G401 (cell line): Measurements from ENCODE around the gene IL15. TPM values are rescaled to one million over a fixed set of nuclear protein-coding genes. Genes with fewer than 3 reads are reported as not detected.
"Not testable (repeated sequence)": the region's sequence is repeated elsewhere in the genome, so short reads cannot be mapped to it uniquely, and the experiment has no call there.

Experiments used
- DNase-seq: peaks from one replicate; pipeline ENCODE4 v3.0.0-alpha.2; 2015; ENCODE audit warnings: low spot score
- in situ Hi-C: cut with HindIII; loops from 2 replicates; pipeline ENCODE4 v1.10.0; 2016; ENCODE audit warnings: low sequenced_read_pairs, mixed read lengths
- total RNA-seq: library from RNA; depleted of rRNA; stranded (reverse); fragments of >200 nt; shearing (Covaris generic); gene quantifications from 2 replicates; pipeline ENCODE4 v1.2.3, GENCODE V29; 2014

IL15 gene
- total RNA-seq, 1 experiment from 2014 or later, result not detected

DNA sequence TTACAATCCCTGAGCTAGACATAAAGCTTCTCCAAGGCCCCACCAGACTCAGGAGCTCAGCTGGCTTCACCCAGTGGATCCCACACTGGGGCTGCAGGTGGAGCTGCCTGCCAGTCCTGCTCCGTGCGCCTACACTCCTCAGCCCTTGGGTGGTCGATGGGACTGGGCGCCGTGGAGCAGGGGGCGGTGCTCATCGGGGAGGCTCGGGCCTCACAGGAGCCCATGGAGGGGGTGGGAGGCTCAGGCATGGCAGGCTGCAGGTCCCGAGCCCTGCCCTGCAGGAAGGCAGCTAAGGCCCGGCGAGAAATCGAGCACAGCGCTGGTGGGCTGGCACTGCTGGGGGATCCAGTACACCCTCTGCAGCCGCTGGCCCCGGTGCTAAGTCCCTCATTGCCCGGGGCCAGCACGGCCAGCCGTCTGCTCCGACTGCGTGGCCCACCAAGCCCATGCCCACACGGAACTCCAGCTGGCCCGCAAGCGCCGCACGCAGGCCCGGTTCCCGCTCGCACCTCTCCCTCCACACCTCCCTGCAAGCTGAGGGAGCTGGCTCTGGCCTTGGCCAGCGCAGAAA, 53.4 kb downstream of the IL15 start:
- in situ Hi-C loops, DNase-seq: not testable (repeated sequence)

DNA sequence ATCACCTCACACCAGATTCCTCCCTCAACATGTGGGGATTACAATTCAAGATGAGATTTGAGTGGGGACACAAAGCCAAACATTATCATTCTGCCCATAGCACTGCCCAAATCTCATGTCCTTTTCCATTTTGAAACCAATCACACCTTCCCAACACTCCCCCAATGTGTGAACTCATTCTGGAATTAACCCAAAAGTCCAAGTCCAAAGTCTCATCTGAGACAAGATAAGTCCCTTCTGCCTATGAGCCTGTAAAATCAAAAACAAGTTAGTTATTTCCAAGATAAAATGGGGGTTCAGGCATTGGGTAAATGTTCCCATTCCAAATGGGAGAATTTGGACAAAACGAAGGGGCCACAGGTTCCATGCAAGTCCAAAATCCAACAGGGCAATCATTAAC, 54.9 kb downstream of the IL15 start:
- in situ Hi-C loops, DNase-seq: not testable (repeated sequence)

DNA sequence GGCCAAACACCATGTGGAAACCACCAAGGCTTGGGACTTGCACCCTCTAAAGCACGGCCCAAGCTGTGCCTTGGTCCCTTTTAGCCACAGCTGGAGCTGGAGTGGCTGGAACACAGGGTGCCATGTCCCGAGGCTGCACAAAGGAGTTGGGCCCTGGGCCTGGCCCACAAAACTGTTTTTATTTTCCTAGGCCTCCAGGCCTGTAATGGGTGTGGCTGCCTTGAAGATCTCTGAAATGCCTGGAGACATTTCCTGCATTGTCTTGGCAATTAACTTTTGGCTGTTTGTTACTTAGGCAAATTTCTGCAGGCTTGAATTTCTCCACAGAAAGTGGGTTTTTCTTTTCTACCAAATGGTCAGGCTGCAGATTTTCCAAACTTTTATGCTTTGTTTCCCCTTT, 55.7 kb downstream of the IL15 start:
- DNase-seq, result no peak
- in situ Hi-C loops, result no loop called here

DNA sequence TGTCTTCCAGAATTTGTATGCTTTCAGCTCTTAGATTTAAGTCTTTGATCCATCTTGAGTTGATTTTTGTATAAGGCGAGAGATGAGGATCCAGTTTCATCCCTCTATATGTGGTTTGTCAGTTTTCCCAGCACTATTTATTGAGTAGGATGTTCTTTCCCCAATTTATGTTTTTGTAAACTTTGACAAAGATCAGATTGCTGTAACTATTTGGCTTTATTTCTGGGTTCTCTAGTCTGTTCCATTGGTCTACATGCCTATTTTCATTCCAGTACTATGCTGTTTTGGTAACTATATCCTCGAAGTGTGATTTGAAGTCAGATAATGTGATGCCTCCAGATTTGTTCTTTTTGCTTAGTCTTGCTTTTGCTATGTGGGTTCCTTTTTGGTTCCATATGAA, 60.7 kb downstream of the IL15 start:
- in situ Hi-C loops, result no loop called here
- DNase-seq, result no peak

DNA sequence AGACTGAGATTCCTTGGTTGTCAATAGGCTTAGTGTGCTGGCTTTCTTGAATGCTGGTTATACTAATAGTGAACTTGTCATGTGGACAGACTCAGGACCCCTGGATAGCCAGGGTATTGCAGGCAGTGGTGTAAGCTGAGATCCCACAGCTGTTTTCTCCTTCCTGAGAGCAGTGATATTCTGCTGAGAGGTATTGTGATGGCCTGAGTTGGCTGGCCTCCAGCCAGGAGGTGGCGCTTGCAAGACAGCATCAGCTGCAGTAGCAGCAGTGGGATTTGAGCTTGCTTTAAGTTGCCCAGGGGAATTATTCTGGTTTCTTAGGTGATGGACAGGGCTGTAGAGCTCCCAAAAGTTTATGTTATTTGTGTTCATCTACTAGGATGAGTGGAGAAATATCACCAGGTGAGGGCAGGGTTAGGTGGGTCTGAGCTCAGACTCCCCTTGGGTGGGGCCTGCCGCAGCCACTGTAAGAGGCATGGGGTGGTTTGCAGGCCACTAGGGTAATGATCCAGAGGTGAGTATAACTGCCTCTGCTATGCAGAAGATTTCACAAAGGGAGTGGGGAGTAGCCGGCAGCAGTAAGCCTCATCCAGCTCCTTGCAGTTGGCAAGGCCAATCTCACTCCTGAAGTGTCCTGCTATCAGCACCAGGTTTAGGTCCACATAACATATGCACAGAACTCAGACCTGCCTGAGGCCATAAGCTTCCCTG, 66.2 kb downstream of the IL15 start:
- in situ Hi-C loops, result no loop called here
- DNase-seq, result no peak

DNA sequence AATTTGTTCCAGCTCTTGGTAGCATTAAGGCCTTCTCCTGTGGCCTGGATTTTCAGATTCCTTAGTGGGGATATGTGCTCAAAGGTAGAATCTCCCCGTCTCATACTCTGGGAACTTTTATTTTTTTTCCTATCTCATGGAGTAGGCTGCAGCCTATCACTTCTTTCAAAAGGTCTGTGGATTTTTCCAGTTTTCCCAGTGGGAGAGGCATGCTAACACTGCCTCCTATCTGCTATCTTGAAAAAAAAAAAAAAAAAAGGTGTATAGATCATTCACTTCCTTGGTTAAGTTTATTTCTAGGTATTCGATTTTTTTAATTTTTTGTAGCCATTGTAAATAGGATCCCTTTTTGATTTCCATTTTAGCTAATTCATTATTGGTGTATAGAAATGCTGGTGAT, 67.1 kb downstream of the IL15 start:
- in situ Hi-C loops, result no loop called here
- no peak for DNase-seq

DNA sequence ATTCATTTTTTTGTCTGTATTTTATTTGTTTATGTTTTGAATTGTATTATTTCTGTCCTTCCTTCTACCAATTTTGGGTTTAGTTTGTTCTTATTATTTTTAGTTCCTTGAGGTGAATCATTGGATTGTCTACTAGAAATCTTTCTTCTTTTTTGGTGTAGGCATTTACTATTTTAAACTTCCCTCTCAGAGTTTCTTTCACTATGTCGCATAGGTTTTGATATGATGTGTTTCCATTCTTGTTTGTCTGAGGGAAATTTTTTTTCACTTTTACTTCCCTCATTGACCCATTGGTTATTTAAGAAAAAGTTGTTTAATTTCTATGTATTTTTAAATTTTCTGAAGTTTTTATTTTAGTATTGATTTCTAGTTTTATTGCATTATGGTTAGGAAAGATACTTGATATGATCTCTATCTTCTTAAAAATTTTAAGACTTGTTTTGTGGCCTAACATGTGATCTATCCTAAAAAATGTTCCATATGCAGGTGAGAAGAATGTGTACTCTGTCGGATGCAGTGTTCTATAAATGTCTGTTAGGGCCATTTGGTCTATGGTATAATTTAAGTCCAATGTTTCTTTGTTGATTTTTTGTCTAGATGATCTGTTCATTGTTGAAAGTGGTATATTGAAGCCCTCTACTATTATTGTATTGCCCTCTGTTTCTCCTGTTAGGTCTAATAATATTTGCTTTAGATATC, 68.8 kb downstream of the IL15 start:
- in situ Hi-C loops, result no loop called here
- no peak for DNase-seq

DNA sequence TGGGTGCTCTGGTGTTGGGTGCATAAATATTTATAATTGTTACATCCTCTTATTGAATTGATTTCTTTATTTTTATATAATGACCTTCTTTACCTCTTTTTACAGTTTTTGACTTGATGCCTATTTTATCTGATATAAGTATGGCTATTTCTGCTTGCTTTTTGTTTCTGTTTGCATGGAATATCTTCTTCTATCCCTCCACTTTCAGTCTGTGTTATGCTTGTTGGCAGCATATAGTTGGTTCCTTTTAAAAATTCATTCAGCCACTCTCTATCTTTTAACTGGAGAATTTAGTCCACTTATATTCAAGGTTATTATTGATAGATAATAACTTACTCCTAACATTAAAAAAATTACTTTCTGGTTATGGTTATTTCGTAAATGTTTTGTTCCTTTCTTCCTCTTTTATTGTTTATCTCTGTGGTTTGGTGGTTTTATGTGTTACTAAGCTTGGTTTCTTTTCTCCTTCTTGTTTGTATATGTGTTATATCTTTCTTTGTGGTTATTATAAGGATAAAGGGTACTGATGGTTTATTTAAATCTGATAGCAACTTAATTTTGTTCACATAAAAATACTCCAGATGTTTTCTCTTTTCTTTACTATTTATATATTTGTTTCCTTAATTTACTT, 69.5 kb downstream of the IL15 start:
- in situ Hi-C loops, result no loop called here
- DNase-seq, result no peak

DNA sequence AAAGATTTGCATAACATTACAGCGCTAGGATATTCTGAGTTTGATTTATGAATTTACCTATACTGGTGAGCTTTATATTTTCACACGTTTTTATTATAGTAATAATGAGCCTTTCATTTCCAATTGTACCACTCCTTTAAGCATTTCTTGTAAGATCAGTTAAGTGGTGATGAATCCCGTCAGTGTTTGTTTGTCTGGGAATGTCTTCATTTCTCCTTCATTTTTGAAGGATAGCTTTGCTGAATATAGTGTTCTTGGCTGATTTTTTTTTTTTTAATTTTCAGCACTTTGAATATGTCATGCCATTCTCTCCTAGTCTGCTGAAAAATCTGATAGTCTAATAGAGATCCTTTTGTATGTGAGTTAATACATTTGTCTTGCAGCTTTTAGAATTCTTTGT, 70.1 kb downstream of the IL15 start:
- in situ Hi-C loops, result no loop called here

DNA sequence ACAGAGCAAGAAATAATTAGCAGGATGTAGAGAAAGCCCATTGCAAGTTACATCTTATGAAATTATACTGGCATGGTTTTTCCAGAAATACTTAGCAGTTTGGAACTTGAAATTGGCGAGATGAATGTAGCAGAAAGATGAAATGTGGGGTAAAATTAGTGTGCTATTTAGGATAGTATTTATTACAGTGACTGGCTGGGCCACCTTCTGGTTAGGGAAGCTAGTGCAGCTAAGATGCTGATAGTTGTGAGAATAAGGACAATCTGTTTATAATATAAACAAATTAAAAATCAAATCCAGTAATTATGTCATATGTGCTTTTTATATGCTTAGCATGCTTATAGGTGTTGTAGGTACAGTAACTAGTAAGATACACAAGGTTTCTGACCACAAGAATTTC, 74.8 kb downstream of the IL15 start:
- DNase-seq, result no peak
- in situ Hi-C loops, result no loop called here

More for the DNA sequence above, 70.1 kb downstream of the IL15 start:
- DNase-seq, result no peak

DNA sequence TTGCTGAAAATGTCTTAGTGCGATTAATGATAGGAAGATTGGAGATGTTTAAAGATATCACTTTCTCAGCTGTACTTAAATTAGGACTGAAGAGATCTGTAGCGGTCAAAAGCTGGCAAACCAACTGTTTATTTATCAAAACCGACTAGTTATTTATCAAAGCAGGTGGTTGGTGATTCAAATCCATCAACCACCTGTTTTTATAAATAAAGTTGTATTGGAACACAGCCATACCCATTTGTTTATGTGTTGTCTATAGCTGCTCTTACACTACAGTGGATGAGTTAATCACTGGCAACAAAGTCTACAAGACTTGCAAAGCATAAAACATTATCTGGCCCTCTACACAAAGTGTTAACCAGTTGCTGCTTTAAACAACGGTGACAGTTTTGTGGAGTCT, 76.8 kb downstream of the IL15 start:
- in situ Hi-C loops, result no loop called here
- no peak for DNase-seq

DNA sequence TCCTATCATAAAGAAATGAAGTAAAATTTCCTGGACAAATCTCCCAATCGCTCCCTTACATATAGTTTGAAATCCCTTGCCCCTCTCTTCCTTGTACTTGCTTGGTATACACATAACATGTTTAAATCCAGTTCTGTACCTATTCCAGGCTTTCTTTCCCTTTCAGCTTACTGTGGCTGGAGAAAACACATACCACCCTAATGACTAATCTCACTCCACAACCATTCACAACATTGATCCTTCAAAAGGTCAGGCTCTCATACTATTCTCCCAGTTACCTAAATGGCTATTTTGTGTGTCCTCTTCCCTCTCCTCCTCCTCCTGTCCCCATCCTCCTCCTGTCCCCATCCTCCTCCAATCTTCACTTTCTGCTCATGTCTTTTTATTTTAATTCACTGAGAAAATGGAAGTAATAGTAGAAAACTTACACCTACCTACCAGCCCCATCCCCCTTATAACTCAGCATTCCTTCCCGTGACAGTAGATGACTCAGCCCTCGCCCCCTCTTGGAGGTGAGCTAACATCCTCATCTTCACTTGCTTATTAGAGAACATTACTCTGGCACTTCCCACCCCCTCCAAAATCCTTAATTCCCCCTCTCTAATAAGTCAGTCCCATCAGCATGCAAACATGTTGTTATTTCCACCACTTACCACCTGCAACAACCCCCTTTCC, 77.5 kb downstream of the IL15 start:
- in situ Hi-C loops, result no loop called here

DNA sequence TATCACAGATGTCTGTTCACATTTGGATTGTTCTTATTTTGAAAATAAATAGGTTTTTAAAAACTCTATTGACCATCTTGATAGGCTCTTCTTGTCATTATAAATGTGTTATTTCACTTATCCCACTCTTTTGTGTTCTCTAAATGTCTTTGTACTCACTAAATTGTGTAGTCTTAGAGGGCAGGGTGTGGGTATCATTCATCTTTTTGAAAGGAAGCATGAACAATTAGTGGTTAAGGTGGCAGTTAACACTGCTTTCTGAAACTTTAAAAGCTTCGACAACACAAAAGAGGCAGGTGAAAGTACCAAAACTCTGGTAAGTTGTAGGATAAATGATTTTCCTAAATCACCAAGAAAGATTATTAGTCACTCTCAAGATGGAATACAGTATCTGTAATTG, 83.2 kb downstream of the IL15 start:
- DNase-seq, result no peak
- in situ Hi-C loops, result no loop called here

More for the DNA sequence above, 77.5 kb downstream of the IL15 start:
- no peak for DNase-seq

DNA sequence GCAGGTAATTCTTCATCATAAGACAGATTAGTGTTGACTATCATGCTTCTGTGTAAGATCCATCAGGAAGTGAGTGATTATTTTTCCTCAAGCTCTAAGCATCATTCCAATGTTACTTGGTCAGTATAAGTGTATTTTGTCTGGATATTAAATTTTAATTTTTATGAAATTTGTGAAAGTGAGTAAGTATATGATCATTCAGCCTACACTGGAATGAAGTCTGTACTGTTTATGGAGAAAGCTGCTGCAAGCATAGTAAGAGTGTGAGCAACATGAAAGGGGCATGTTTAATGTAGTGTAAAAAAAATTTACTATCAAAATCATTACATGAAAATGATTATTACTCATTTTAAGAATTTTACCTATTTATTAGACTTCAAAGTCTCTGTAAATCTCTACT, 84.8 kb downstream of the IL15 start:
- no peak for DNase-seq
- in situ Hi-C loops, result no loop called here

DNA sequence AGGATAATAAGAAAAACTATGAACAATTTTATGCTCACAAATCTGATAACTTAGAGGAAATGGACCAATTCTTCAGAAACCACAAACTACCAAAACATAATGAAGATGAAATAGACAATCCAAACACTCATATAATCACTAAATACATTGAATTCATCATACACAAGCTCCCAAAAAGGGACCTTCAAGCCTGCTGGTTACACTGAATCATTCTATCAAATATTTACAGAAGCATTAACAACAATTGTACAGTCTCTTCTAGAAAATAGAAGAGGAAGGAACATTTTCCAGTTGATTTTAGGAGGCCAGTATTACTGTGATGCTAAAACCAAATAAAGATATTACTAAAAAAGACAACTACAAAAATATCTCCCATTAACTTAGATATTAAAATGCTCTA, 88.3 kb downstream of the IL15 start:
- in situ Hi-C loops, result no loop called here

DNA sequence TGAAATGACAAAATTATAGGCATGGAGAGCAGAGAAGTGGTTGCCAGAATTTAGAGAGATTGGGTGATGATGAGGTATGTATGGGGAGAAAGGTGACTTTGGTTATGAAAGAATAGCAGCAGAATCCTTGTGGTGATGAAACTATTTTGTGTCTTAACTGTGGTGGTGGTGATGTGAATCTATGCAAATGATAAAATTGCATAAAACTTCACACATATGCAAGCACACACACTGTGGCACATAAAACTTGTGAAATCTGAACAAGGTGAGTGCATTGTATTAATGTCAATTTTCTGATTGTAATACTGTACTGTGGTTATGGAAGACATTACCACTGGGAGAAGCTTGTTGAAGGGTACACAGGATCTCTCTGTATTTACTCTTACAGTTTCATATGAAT, 91.0 kb downstream of the IL15 start:
- in situ Hi-C loops, result no loop called here
- DNase-seq, result no peak

More for the DNA sequence above, 88.3 kb downstream of the IL15 start:
- no peak for DNase-seq

DNA sequence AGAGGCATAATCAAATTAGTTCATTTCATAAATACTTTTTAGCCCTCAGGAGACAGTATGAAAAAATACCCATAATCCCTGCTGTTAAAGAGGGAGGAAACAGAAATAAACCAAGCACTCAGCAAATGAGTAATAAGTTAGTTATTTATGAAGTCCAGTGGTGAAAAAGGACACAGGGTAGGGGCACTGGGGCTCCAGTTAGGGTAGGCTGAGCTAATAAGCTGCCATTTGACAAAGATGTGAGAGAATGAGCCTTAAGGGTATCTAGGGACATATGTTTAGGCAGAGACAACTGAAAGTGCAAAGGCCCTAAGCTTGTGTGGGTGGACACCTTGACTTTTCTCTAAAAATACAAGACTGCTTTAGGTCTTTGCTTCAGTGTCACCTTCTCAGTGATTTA, 94.4 kb downstream of the IL15 start:
- in situ Hi-C loops, result no loop called here
- no peak for DNase-seq

DNA sequence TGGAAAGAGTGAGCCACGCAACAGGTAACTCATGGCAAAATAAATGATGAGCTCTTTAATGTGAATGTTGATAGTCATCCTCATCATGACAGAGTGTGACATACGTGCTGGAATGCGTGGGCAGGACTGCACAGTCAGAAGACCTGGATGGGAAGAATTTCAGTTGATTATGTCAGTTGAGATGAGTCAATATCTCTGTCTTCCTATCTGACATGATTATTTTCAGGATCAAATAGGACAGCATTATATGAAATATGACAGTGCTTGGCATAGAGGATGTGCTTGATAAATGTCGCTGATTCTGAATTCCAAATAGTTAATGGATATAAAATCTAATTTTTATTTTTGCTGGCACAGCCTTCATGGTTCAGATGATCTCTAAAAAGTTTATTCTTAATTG, 95.1 kb downstream of the IL15 start:
- no peak for DNase-seq
- in situ Hi-C loops, result no loop called here

DNA sequence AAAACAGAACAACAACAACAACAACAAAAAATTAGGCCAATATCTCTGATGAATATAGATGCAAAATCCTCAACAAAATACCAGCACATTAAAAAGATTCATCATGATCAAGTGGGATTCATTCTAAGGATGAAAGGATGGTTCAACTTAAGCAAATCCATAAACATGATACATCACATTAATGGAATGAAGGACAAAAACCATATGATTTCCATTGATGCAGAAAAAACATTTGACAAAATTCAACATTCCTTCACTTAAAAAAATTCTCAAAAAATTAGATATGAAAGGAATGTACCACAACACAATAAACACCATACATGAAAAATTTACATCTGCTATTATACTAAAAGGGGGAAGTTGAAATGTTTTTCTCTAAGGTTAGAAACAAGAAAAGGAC, 103.3 kb downstream of the IL15 start:
- DNase-seq, result no peak
- in situ Hi-C loops, result no loop called here

DNA sequence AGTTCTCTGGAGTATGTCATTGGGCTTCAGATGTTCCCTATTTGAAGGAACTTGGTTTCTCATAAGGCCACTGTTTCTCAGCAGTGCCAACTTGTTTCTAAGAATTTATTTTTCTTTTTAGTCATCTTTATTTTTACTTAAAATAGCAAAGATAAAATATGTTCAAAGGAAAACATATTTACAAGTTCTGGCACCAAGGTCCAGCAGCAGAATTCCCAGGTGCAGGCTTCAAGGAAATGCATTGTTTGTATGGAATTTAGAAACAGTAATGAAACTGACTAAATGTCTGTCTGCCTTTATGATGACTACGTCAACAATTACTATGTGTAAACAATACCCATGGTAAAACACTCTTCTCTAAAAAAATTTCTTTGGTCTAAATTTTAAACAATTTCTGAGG, 109.6 kb downstream of the IL15 start:
- no peak for DNase-seq
- in situ Hi-C loops, result no loop called here
